AG20443 (cell line): ENCODE measurements around the gene OR5D18.
"Not testable (repeated sequence)": the region's sequence is repeated elsewhere in the genome, so short reads cannot be mapped to it uniquely, and the experiment has no call there.

Source experiments
- DNase-seq: peaks from one replicate; pipeline ENCODE4 v3.0.0; 2012; ENCODE audit warnings: low spot score, mixed read lengths

The OR5D18 gene

DNA sequence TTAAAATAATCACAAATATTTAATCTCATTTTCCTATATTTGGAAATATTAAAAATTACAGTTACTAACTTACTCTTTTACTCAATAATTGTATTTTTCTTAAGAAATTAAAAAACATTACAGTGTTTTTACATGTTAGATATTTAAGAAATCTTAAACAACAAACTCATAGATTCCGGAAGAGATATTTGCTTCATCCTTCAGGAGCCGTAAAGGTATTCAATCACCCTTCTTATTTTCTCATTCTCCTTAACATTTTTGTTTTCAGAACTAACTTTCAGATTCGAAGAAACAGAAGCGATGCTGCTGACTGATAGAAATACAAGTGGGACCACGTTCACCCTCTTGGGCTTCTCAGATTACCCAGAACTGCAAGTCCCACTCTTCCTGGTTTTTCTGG lies at the start of gene OR5D18:
Gene OR5D18 (plus strand): TSS at position 301 of the 400 bp plus-strand sequence. CDS start 0 bp downstream, at position 301.
- no peak for DNase-seq

DNA sequence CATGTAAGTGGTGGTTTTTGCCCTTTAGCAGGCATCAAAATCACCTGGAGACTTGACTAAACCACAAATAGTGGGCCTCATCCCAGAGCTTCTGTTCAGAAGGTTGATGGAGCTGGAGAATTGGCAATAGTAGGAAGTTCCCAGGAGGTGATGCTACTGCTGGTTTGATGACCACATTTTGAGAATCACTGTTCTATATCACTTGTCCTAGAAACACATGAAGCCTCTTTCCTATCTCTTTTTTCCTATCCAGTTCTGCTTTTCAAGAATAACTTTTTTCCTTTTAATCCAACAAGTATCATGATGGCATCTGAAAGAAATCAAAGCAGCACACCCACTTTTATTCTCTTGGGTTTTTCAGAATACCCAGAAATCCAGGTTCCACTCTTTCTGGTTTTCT lies 46.3 kb upstream of the OR5D18 start, which contains the start of gene OR5D13:
Gene OR5D13 (plus strand): TSS at position 301 of the 400 bp plus-strand sequence. CDS start 0 bp downstream, at position 301.
- DNase-seq, result no peak

GRCh38 chr11:55791606-55792005 lies 27.8 kb upstream of the OR5D18 start:
- DNase-seq, result no peak

GRCh38 chr11:55793321-55793720 lies 26.1 kb upstream of the OR5D18 start:
- no peak for DNase-seq

GRCh38 chr11:55795256-55795655 lies 24.2 kb upstream of the OR5D18 start, which contains the start of gene OR5D14:
OR5D14 (plus strand) TSS chr11:55795556; CDS start chr11:55795556, 0 bp downstream.
- DNase-seq, result no peak

DNA sequence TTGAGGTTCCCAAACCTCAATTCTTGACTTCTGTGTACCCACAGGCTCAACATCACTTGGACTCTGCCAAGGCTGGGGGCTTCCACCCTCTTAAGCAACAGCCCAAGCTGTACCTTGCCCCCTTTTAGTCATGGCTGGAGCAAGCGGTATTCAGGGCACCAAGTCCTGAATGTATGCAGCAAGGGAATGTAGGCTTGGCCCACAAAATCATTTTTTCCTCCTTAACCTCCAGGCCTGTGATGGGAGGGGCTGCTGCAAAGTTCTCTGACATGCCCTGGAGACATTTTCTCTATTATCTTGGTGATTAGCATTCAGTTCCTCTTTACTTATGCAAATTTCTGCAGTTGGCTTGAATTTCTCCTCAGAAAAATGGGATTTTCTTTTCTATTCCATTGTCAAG lies 13.2 kb upstream of the OR5D18 start:
- no peak for DNase-seq

DNA sequence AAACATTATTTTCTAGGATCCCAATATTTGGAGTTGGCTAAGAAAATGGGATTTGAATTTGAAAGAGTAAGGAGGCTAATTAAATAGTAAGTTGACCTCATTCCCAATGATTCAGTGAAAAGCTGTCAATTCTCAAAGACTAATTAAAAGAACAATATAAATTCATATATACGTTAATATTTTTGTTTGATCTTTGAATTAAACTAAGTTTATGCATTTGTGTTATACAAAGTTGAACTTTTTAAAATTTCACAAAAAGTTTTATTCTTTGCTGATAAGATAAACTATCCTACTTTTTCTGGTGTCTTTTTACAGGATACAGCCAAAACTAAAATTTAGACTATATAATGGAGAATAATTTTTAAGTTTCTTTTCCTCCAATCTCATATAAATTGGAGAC lies 8.4 kb upstream of the OR5D18 start, which contains the start of gene OR5L1:
Gene OR5L1 (plus strand): TSS at position 301 of the 400 bp plus-strand sequence. CDS start 100 bp downstream, outside the sequence.
- no peak for DNase-seq

GRCh38 chr11:55826919-55827318 lies 7.5 kb downstream of the OR5D18 start, which contains the start of gene OR5L2:
OR5L2 (plus strand) TSS chr11:55827219; CDS start chr11:55827219, 0 bp downstream.
- no peak for DNase-seq

DNA sequence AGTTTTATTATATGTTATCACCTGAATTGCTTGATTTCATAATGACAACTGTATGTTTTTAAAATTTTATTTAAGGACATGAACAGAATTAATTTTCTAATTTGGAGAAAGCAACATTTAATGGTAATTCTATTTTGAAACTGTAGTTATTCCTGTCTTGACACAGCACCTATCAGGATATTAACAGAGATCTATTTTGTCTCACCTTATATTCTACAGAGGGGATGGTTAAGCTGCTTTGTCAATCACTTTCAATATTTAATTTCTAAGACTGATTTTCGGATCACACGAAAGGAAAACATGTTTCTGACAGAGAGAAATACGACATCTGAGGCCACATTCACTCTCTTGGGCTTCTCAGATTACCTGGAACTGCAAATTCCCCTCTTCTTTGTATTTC lies 19.0 kb downstream of the OR5D18 start, which contains the start of gene OR5D16:
Gene OR5D16 (plus strand): TSS at position 301 of the 400 bp plus-strand sequence. CDS start 0 bp downstream, at position 301.
- DNase-seq, result no peak

DNA sequence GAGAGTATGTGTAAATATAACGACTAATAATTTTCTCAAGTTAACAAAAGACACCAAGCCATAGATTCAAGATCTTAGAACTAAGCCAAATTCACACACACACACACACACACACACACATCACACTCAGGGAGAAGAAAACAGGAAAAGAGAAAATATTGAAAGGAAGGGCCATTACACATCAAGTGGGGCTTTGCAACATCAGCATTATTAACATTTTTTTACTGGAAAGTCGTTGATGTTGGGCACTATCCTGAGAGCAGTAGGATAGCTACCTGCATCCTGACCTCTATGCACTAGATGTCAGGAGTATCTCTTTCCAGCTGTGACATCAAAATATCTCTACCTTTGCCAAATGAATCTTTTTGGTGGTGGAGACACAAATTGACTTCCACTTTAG lies 28.0 kb downstream of the OR5D18 start:
- DNase-seq, result no peak

DNA sequence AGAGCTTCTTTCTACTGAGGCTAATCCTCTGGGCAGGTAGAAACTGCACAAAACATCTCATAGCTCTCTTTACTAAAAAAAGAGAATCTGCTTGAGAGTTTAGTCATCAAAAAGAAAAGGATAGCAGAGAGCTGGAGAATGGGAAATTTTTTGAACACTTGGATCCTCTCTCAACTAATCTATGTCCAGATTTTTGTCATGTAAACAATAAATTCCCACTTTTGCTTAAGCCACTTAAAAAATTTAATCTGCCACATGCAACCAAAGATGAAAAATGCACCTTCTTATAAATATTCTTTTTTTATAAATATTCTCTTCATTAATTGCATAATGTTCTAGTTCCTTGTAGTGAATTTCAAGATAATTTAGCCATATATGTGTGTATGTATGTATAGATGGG lies 29.6 kb downstream of the OR5D18 start:
- no peak for DNase-seq

GRCh38 chr11:55852141-55852540 lies 32.7 kb downstream of the OR5D18 start:
- DNase-seq, result no peak

DNA sequence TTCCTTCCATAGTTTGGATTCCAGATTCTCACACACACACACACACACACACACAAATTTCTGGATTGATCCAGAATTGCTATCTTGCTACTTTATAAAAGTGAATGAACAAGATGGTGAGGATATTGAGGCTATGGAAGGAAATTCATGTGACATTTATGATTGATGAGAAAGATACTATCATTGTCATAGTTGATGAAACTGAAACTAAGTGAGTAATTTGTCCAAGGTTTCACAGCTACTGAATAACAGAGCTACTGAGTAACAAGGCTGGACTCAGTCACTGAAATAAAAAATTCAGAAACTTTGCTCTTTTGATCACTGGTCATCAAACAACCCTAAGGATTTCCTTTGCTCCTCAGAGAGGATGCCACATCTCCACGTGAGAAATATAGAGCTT lies 35.3 kb downstream of the OR5D18 start:
- DNase-seq, result no peak

DNA sequence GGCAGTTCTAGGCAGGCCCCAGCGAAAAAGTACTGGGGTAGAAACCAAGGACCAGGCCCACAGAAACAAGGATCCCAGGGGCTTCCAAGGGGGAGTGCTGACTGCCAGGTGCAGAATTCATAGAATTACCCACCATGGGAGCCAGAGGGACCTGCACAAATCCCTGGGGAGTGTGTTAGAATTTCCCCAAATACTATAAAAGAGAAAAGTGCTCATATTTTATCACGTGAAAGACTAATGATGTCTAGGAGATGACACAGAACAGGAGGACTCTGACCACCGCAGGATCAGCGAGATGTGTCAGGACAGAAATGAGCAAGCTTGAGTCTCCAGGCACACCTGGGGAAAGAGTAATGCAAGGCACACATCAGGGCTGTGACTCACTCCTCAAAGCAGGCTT lies 47.9 kb downstream of the OR5D18 start:
- DNase-seq, result not testable (repeated sequence)
